PC-9 (cell line): ENCODE data around the gene TBRG4. TPM values are rescaled to one million over a fixed set of nuclear protein-coding genes. Genes with fewer than 3 reads are reported as not detected.

Source experiments
- BruUV-seq: library from RNA; stranded (reverse); fragments of 400-500 nt; replicated peaks from 2 replicates; lab custom pipeline; 2021; lab: Mats Ljungman, UMichigan
- CTCF ChIA-PET: fragments of 300-600 bp; sonication (Branson Sonifier 250); formaldehyde crosslinking; loops from one replicate; lab custom pipeline; 2022; ENCODE audit warnings: antibody characterized with exemption; lab: Charles Lee
- POLR2A ChIA-PET: fragments of 300-600 bp; sonication (Branson Sonifier 250); formaldehyde crosslinking; loops from one replicate; lab custom pipeline; 2022; ENCODE audit warnings: antibody characterized with exemption; ENCODE audit not compliant: unreplicated experiment; lab: Charles Lee
- DNase-seq, 2 experiments: peaks; one replicate each; pipeline versions ENCODE4 v3.0.0 to v3.0.0-alpha.2; 2015 to 2022; ENCODE audit warnings: mixed read lengths in 1 of 2
- H2AFZ ChIP-seq: fragments of 200-600 bp; sonication (generic); 2 replicates; pipeline ENCODE4 v1.8.1; 2017; ENCODE audit warnings: antibody characterized with exemption
- H3F3A ChIP-seq: fragments of 200-600 bp; sonication (generic); 2 replicates; pipeline ENCODE4 v1.8.1; 2017; ENCODE audit warnings: antibody characterized with exemption, mild to moderate bottlenecking, low read depth; ENCODE audit not compliant: insufficient read depth
- H3K27ac ChIP-seq: fragments of 200-600 bp; sonication (generic); 2 replicates; pipeline ENCODE4 v1.6.1; 2016; ENCODE audit warnings: mixed run types
- H3K27me3 ChIP-seq: fragments of 200-600 bp; sonication (generic); 2 replicates; pipeline ENCODE4 v1.6.1; 2016; ENCODE audit warnings: low read depth, mixed run types; ENCODE audit not compliant: insufficient read depth
- H3K36me3 ChIP-seq: fragments of 200-600 bp; sonication (generic); 2 replicates; pipeline ENCODE4 v1.6.1; 2016; ENCODE audit warnings: low read depth, mixed run types
- H3K4me1 ChIP-seq: fragments of 200-600 bp; sonication (generic); replicated peaks from 2 replicates; pipeline ENCODE4 v1.6.1; 2016; ENCODE audit warnings: mixed run types; ENCODE audit not compliant: insufficient read depth
- H3K4me2 ChIP-seq: fragments of 200-600 bp; sonication (generic); 2 replicates; pipeline ENCODE4 v1.6.1; 2017; ENCODE audit warnings: mixed run types
- H3K4me3 ChIP-seq: fragments of 200-600 bp; sonication (generic); 2 replicates; pipeline ENCODE4 v1.6.1; 2016; ENCODE audit warnings: mixed run types
- H3K79me2 ChIP-seq: fragments of 200-600 bp; sonication (generic); 2 replicates; pipeline ENCODE4 v1.6.1; 2017; ENCODE audit warnings: low read depth, mixed run types
- H3K9me2 ChIP-seq: fragments of 200-600 bp; sonication (generic); 2 replicates; pipeline ENCODE4 v1.8.1; 2017; ENCODE audit warnings: mild to moderate bottlenecking; ENCODE audit not compliant: insufficient read depth
- H3K9me3 ChIP-seq: fragments of 200-600 bp; sonication (generic); 2 replicates; pipeline ENCODE4 v1.8.1; 2016; ENCODE audit warnings: low read depth; ENCODE audit not compliant: insufficient read depth
- H4K20me1 ChIP-seq: fragments of 200-600 bp; sonication (generic); 2 replicates; pipeline ENCODE4 v1.8.1; 2017; ENCODE audit not compliant: insufficient read depth
- EZH2 ChIP-seq: fragments of 200-600 bp; sonication (generic); IDR thresholded peaks from 2 replicates; pipeline ENCODE4 v1.8.0; 2017; ENCODE audit warnings: antibody characterized with exemption, low read depth
- intact Hi-C: fragments of 100-400 bp; cut with micrococcal nuclease; formaldehyde crosslinking; loops from one replicate; pipeline ENCODE4 v1.10.0; 2022; ENCODE audit not compliant: unreplicated experiment
- total RNA-seq: library from RNA; stranded (reverse); gene quantifications from 2 replicates; pipeline ENCODE4 v1.2.3, GENCODE V29; 2021
- TF ChIP-seq, protein P1 (sequence below): fragments of 200-600 bp; sonication (generic); conservative IDR thresholded peaks from 2 replicates; pipeline ENCODE4 v1.6.1; 2017; ENCODE audit warnings: mixed run types, antibody characterized with exemption, mild to moderate bottlenecking, moderate library complexity

Gene TBRG4
- total RNA-seq, 1 experiment from 2014 or later: 120 TPM

DNA sequence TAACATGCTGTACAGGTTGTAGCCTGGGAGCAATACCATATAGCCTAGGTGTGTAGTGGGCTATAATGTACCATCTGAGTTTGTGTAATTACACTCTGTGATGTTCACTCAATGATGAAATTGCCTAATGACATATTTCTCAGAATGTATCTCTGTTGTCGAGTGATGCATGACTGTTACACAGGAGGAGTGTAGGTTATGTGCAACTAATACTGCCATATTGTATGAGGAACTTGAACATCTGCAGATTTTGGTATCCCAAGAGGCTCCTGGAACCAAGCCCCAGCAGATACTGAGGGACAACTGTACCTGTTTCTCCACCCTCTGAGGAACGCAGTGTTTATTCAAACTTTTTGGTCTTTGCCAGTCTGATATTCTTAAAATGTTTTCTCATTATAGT lies 61.3 kb downstream of the TBRG4 start:
- TF ChIP-seq, protein P1, sequence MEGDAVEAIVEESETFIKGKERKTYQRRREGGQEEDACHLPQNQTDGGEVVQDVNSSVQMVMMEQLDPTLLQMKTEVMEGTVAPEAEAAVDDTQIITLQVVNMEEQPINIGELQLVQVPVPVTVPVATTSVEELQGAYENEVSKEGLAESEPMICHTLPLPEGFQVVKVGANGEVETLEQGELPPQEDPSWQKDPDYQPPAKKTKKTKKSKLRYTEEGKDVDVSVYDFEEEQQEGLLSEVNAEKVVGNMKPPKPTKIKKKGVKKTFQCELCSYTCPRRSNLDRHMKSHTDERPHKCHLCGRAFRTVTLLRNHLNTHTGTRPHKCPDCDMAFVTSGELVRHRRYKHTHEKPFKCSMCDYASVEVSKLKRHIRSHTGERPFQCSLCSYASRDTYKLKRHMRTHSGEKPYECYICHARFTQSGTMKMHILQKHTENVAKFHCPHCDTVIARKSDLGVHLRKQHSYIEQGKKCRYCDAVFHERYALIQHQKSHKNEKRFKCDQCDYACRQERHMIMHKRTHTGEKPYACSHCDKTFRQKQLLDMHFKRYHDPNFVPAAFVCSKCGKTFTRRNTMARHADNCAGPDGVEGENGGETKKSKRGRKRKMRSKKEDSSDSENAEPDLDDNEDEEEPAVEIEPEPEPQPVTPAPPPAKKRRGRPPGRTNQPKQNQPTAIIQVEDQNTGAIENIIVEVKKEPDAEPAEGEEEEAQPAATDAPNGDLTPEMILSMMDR: no peak
- TF ChIP-seq EZH2: no peak
- no TSS peak for BruUV-seq
- Histone ChIP-seq H3K4me3 (no peak overlapping the region), H2AFZ (no peak overlapping the region), H3K9me2 (no peaks in the 10 kb centered on the region), H3F3A (peaks cover 17% of the 10 kb centered on the region), H3K27me3 (no peaks in the 10 kb centered on the region), H3K4me1 (peaks cover 28% of the 10 kb centered on the region), H3K9me3 (no peaks in the 10 kb centered on the region), H3K27ac (no peak overlapping the region), H4K20me1 (no peaks in the 10 kb centered on the region), H3K36me3 (peaks cover 20% of the 10 kb centered on the region; the same call in 1 of the 2 replicates), H3K4me2 (no peak overlapping the region), H3K79me2 (0 out of 2 replicates have a peak, but pooled peaks cover 3% of the 10 kb centered on the region)
- intact Hi-C loops: no loop called here
- CTCF ChIA-PET: no interaction called here
- DNase-seq: no peak
- POLR2A ChIA-PET: no interaction called here

Other genes with a start within 250 kb of the TBRG4 start
- 33.1 and 38.2 TPM in 2 replicates for gene PURB, start 226.2 kb downstream of the TBRG4 start, total RNA-seq
- gene MYO1G, start 132.7 kb downstream of the TBRG4 start, total RNA-seq: 0.24 and 0.28 TPM in 2 replicates
- gene CCM2, start 111.5 kb downstream of the TBRG4 start, total RNA-seq: 48.1 and 54.2 TPM in 2 replicates
- 0.15 and 0.24 TPM in 2 replicates for gene NACAD, start 22.7 kb downstream of the TBRG4 start, total RNA-seq
- gene RAMP3, start 46.1 kb upstream of the TBRG4 start, total RNA-seq: not detected in 2 replicates